CD4-positive, CD25-positive, alpha-beta regulatory T cell (primary cell): Measurements from ENCODE around the gene SYTL2. TPM values are rescaled to one million over a fixed set of nuclear protein-coding genes. Genes with fewer than 3 reads are reported as not detected.

Source experiments
- ATAC-seq, 2 donors: fragments of 150-1000 bp; cut with Tn5 transposase; one replicate each; pipeline ENCODE4 v1.10.0; 2021; ENCODE audit warnings: low read depth in 2 of 2, moderate number of reproducible peaks in 2 of 2, moderate library complexity in 1 of 2
- DNase-seq, 3 donors: peaks; one replicate each; pipeline versions ENCODE4 v3.0.0 to v3.0.0-alpha.2; 2012 to 2022; ENCODE audit warnings: mixed read lengths in 1 of 3
- H3K27ac ChIP-seq: one replicate; pipeline ENCODE4 v1.7.0; 2013; ENCODE audit warnings: mild to moderate bottlenecking, low read length; ENCODE audit not compliant: insufficient read depth, poor library complexity, severe bottlenecking
- H3K27me3 ChIP-seq: one replicate; pipeline ENCODE4 v1.7.0; 2013; ENCODE audit warnings: low read length; ENCODE audit not compliant: control insufficient read depth, insufficient read depth
- H3K36me3 ChIP-seq: one replicate; pipeline ENCODE4 v1.7.0; 2013; ENCODE audit warnings: mild to moderate bottlenecking, low read length, moderate library complexity; ENCODE audit not compliant: control insufficient read depth, insufficient read depth
- H3K4me1 ChIP-seq: 2 replicates; pipeline ENCODE4 v1.7.0; 2013; ENCODE audit warnings: mild to moderate bottlenecking, low read length; ENCODE audit not compliant: insufficient read depth, control insufficient read depth, poor library complexity, severe bottlenecking
- H3K4me3 ChIP-seq: one replicate; pipeline ENCODE4 v1.7.0; 2013; ENCODE audit warnings: low read depth, mild to moderate bottlenecking, low read length, moderate library complexity
- H3K9me3 ChIP-seq, 2 experiments: 1 replicate in 1 of 2; 2 replicates in 1 of 2; pipeline ENCODE4 v1.7.0; 2013; ENCODE audit warnings: low read length in 2 of 2, mild to moderate bottlenecking in 1 of 2, moderate library complexity in 1 of 2; ENCODE audit not compliant: control insufficient read depth in 2 of 2
- H3K27ac Mint-ChIP-seq, 3 donors: one replicate each; pipeline ENCODE4 v1.8.0; 2020 to 2022; ENCODE audit warnings: mild to moderate bottlenecking in 3 of 3, mixed read lengths in 3 of 3, moderate library complexity in 2 of 3
- H3K27me3 Mint-ChIP-seq: one replicate; pipeline ENCODE4 v1.8.0; 2022; ENCODE audit warnings: mild to moderate bottlenecking, mixed read lengths
- H3K36me3 Mint-ChIP-seq: one replicate; pipeline ENCODE4 v1.8.0; 2020; ENCODE audit warnings: mixed read lengths
- H3K4me1 Mint-ChIP-seq, 4 donors: one replicate each; pipeline ENCODE4 v1.8.0; 2020 to 2022; ENCODE audit warnings: mixed read lengths in 4 of 4, mild to moderate bottlenecking in 1 of 4
- H3K4me3 Mint-ChIP-seq, 4 donors: one replicate each; pipeline ENCODE4 v1.8.0; 2020 to 2022; ENCODE audit warnings: mild to moderate bottlenecking in 4 of 4, mixed read lengths in 4 of 4, moderate library complexity in 3 of 4
- H3K9me3 Mint-ChIP-seq, 7 donors: one replicate each; pipeline ENCODE4 v1.8.0; 2020 to 2022; ENCODE audit warnings: mixed read lengths in 7 of 7, mild to moderate bottlenecking in 3 of 7, moderate library complexity in 2 of 7
- polyA plus RNA-seq, 4 donors: library from polyadenylated mRNA; unstranded; fragments of 300-500 nt; fragmentation: Illumina TruSeq; gene quantifications; one replicate each; pipeline ENCODE4 v1.2.3, GENCODE V29; 2021
- total RNA-seq: library from RNA; stranded (reverse); gene quantifications from one replicate; pipeline ENCODE4 v1.2.3, GENCODE V29; 2022

SYTL2 gene
- total and polyA plus RNA-seq, 5 donors from 2014 or later = 4.5 to 40.0 (median 5.6) TPM

GRCh38 chr11:85826116-85826855, 15.3 kb upstream of the SYTL2 start:
- no peak for ATAC-seq
- Mint-ChIP-seq H3K4me1 (peaks cover 13 to 59% (median 43%) of the 10 kb centered on the region in 4 donors), H3K36me3 (no peaks in the 10 kb centered on the region), H3K4me3 (peak overlapping the region in 1 of 4 donors; percentile 9), H3K27ac (peak overlapping the region in 2 of 3 donors; percentile 55 to 72), H3K27me3 (no peaks in the 10 kb centered on the region), H3K9me3 (no peaks in the 10 kb centered on the region)
- no peaks in the 10 kb centered on the region for H3K27me3 ChIP-seq
- no peak overlapping the region for H3K4me3 ChIP-seq
- H3K27ac ChIP-seq = no peak overlapping the region
- H3K4me1 ChIP-seq = peaks cover 36% of the 10 kb centered on the region
- H3K36me3 ChIP-seq = no peaks in the 10 kb centered on the region
- no peaks in the 10 kb centered on the region for H3K9me3 ChIP-seq
- peak in 1 of 3 donors; percentile 27 for DNase-seq

GRCh38 chr11:85825616-85826015, 14.7 kb upstream of the SYTL2 start:
- DNase-seq (no peak), ATAC-seq (no peak)
- Mint-ChIP-seq H3K4me3 (peak overlapping the region in 1 of 4 donors; percentile 9), H3K36me3 (no peaks in the 10 kb centered on the region), H3K27me3 (no peaks in the 10 kb centered on the region), H3K27ac (peak overlapping the region in 2 of 3 donors; percentile 39 to 55), H3K9me3 (no peaks in the 10 kb centered on the region), H3K4me1 (peaks cover 13 to 62% (median 44%) of the 10 kb centered on the region in 4 donors)
- Histone ChIP-seq H3K36me3 (no peaks in the 10 kb centered on the region), H3K9me3 (no peaks in the 10 kb centered on the region), H3K4me1 (peaks cover 36% of the 10 kb centered on the region), H3K27me3 (no peaks in the 10 kb centered on the region), H3K27ac (no peak overlapping the region), H3K4me3 (no peak overlapping the region)

GRCh38 chr11:85823816-85824215, 12.9 kb upstream of the SYTL2 start:
- peak overlapping the region; percentile 8 to 81 (median 58) for H3K4me3 Mint-ChIP-seq
- H3K4me1 Mint-ChIP-seq = peaks cover 13 to 62% (median 44%) of the 10 kb centered on the region in 4 donors
- no peaks in the 10 kb centered on the region for H3K36me3 Mint-ChIP-seq
- peak; percentile 84 to 85 for ATAC-seq
- Histone ChIP-seq H3K27me3 (no peaks in the 10 kb centered on the region), H3K36me3 (no peaks in the 10 kb centered on the region), H3K9me3 (no peaks in the 10 kb centered on the region), H3K4me3 (peak overlapping the region; percentile 58), H3K27ac (peak overlapping the region; percentile 56), H3K4me1 (peaks cover 36% of the 10 kb centered on the region)
- H3K9me3 Mint-ChIP-seq = no peaks in the 10 kb centered on the region
- peak overlapping the region; percentile 88 to 94 (median 92) for H3K27ac Mint-ChIP-seq
- peak; percentile 47 to 87 (median 83) for DNase-seq
- H3K27me3 Mint-ChIP-seq = no peaks in the 10 kb centered on the region

GRCh38 chr11:85822814-85823213, 11.9 kb upstream of the SYTL2 start:
- Histone ChIP-seq H3K4me1 (peaks cover 31% of the 10 kb centered on the region), H3K27me3 (no peaks in the 10 kb centered on the region), H3K9me3 (no peaks in the 10 kb centered on the region), H3K4me3 (no peak overlapping the region), H3K27ac (no peak overlapping the region), H3K36me3 (no peaks in the 10 kb centered on the region)
- ATAC-seq = no peak
- Mint-ChIP-seq H3K4me1 (peaks cover 13 to 57% (median 43%) of the 10 kb centered on the region in 4 donors), H3K36me3 (no peaks in the 10 kb centered on the region), H3K9me3 (no peaks in the 10 kb centered on the region), H3K4me3 (no peak overlapping the region), H3K27ac (peak overlapping the region in 1 of 3 donors; percentile 25), H3K27me3 (no peaks in the 10 kb centered on the region)
- no peak for DNase-seq

- Histone ChIP-seq H3K9me3 (no peaks in the 10 kb centered on the region), H3K36me3 (no peaks in the 10 kb centered on the region), H3K4me1 (peaks cover 21% of the 10 kb centered on the region), H3K4me3 (no peak overlapping the region), H3K27ac (no peak overlapping the region), H3K27me3 (no peaks in the 10 kb centered on the region)
- peak overlapping the region in 1 of 3 donors; percentile 25 for H3K27ac Mint-ChIP-seq
- no peak for ATAC-seq
- no peaks in the 10 kb centered on the region for H3K27me3 Mint-ChIP-seq
- no peak for DNase-seq
- H3K4me1 Mint-ChIP-seq = peaks cover 8 to 45% (median 34%) of the 10 kb centered on the region in 4 donors
- H3K4me3 Mint-ChIP-seq = no peak overlapping the region
- H3K9me3 Mint-ChIP-seq = no peaks in the 10 kb centered on the region
- H3K36me3 Mint-ChIP-seq = no peaks in the 10 kb centered on the region
Measured at GRCh38 chr11:85821636-85822035, 10.7 kb upstream of the SYTL2 start.

GRCh38 chr11:85819441-85819840, 8.5 kb upstream of the SYTL2 start:
- peaks cover 16% of the 10 kb centered on the region for H3K4me1 ChIP-seq
- H3K36me3 Mint-ChIP-seq = no peaks in the 10 kb centered on the region
- no peak overlapping the region for H3K4me3 Mint-ChIP-seq
- no peaks in the 10 kb centered on the region for H3K9me3 ChIP-seq
- no peaks in the 10 kb centered on the region for H3K9me3 Mint-ChIP-seq
- H3K4me3 ChIP-seq = no peak overlapping the region
- H3K27me3 ChIP-seq = no peaks in the 10 kb centered on the region
- H3K36me3 ChIP-seq = no peaks in the 10 kb centered on the region
- peaks cover 8 to 31% (median 23%) of the 10 kb centered on the region in 4 donors for H3K4me1 Mint-ChIP-seq
- DNase-seq (no peak), ATAC-seq (no peak)
- no peak overlapping the region for H3K27ac ChIP-seq
- H3K27ac Mint-ChIP-seq = no peak overlapping the region
- H3K27me3 Mint-ChIP-seq = peaks cover 5% of the 10 kb centered on the region

GRCh38 chr11:85815186-85815931, 4.4 kb upstream of the SYTL2 start:
- H3K27ac Mint-ChIP-seq = no peak overlapping the region
- H3K4me1 Mint-ChIP-seq = peaks cover 7 to 25% (median 10%) of the 10 kb centered on the region in 4 donors
- no peaks in the 10 kb centered on the region for H3K36me3 Mint-ChIP-seq
- ATAC-seq (no peak), DNase-seq (no peak)
- peak overlapping the region in 1 of 4 donors; percentile 57 for H3K4me3 Mint-ChIP-seq
- no peaks in the 10 kb centered on the region for H3K27me3 ChIP-seq
- H3K9me3 ChIP-seq = no peaks in the 10 kb centered on the region
- no peaks in the 10 kb centered on the region for H3K9me3 Mint-ChIP-seq
- H3K36me3 ChIP-seq = no peaks in the 10 kb centered on the region
- no peak overlapping the region for H3K27ac ChIP-seq
- H3K4me3 ChIP-seq = no peak overlapping the region
- H3K27me3 Mint-ChIP-seq = peaks cover 17% of the 10 kb centered on the region
- H3K4me1 ChIP-seq = peaks cover 12% of the 10 kb centered on the region
